HEK293 (cell line): ENCODE results near the gene SH2D2A.

Source experiments
- CTCF ChIA-PET: fragments of 350-600 bp; formaldehyde crosslinking; extraction: SDS; loops from one replicate; lab custom pipeline; 2021; ENCODE audit warnings: antibody characterized with exemption; lab: Yijun Ruan, JAX
- POLR2A ChIA-PET: fragments of 300-600 bp; formaldehyde crosslinking; extraction: SDS; loops from one replicate; lab custom pipeline; 2020; ENCODE audit warnings: antibody characterized with exemption, inconsistent platforms; lab: Yijun Ruan, JAX
- H3K27ac ChIP-seq: fragments of 200-500 bp; sonication (Bioruptor generic); 2 replicates; pipeline ENCODE4 v1.5.1; 2014; ENCODE audit warnings: low read depth, low read length, control low read depth, inconsistent platforms; ENCODE audit errors: extremely low read depth
- H3K36me3 ChIP-seq, 2 experiments: fragments of 200-500 bp in 1 of 2; sonication (Bioruptor generic) in 1 of 2; 1 replicate in 1 of 2; 2 replicates in 1 of 2; pipeline ENCODE4 v1.5.1; 2014 to 2017; ENCODE audit warnings: inconsistent platforms in 2 of 2, low read length in 2 of 2; ENCODE audit not compliant: control insufficient read depth in 2 of 2, insufficient read depth in 1 of 2
- H3K4me1 ChIP-seq: fragments of 200-500 bp; sonication (Bioruptor generic); 2 replicates; pipeline ENCODE4 v1.5.1; 2014; ENCODE audit warnings: mild to moderate bottlenecking, low read length, inconsistent platforms; ENCODE audit not compliant: control insufficient read depth, insufficient read depth
- H3K4me3 ChIP-seq: 2 replicates; pipeline ENCODE4 v1.5.1; 2011; ENCODE audit warnings: low read depth, mild to moderate bottlenecking, control low read depth, low read length, moderate library complexity
- H3K9me3 ChIP-seq: fragments of 200-500 bp; sonication (Bioruptor generic); 2 replicates; pipeline ENCODE4 v1.5.1; 2014; ENCODE audit warnings: low read depth, low read length, inconsistent platforms; ENCODE audit not compliant: control insufficient read depth, insufficient read depth
- GLIS2 ChIP-seq: fragments of 450-650 bp; formaldehyde crosslinking; IDR thresholded peaks from 2 replicates; pipeline ENCODE4 v1.5.1; 2016; ENCODE audit warnings: missing biosample characterization, missing genetic modification characterization
- SCRT2 ChIP-seq: fragments of 450-650 bp; formaldehyde crosslinking; IDR thresholded peaks from 2 replicates; pipeline ENCODE4 v1.5.1; 2016; ENCODE audit warnings: missing biosample characterization, missing genetic modification characterization
- ZIC2 ChIP-seq: fragments of 450-650 bp; formaldehyde crosslinking; IDR thresholded peaks from 2 replicates; pipeline ENCODE4 v1.5.1; 2016; ENCODE audit warnings: missing biosample characterization, missing genetic modification characterization
- ZNF121 ChIP-seq: fragments of 450-650 bp; formaldehyde crosslinking; IDR thresholded peaks from 2 replicates; pipeline ENCODE4 v1.5.1; 2016; ENCODE audit warnings: missing biosample characterization, missing genetic modification characterization
- ZNF202 ChIP-seq: fragments of 450-650 bp; formaldehyde crosslinking; IDR thresholded peaks from 2 replicates; pipeline ENCODE4 v1.5.1; 2016; ENCODE audit warnings: missing biosample characterization, missing genetic modification characterization, borderline replicate concordance
- ZNF416 ChIP-seq: fragments of 450-650 bp; formaldehyde crosslinking; IDR thresholded peaks from 2 replicates; pipeline ENCODE4 v1.5.1; 2016; ENCODE audit warnings: missing biosample characterization, missing genetic modification characterization
- ZNF629 ChIP-seq: fragments of 450-650 bp; formaldehyde crosslinking; IDR thresholded peaks from 2 replicates; pipeline ENCODE4 v1.5.1; 2017; ENCODE audit warnings: missing biosample characterization, missing genetic modification characterization
- ZNF658 ChIP-seq: fragments of 450-650 bp; formaldehyde crosslinking; IDR thresholded peaks from 2 replicates; pipeline ENCODE4; 2016; ENCODE audit warnings: missing biosample characterization, missing genetic modification characterization
- ZXDB ChIP-seq: fragments of 450-650 bp; formaldehyde crosslinking; IDR thresholded peaks from 2 replicates; pipeline ENCODE4 v1.5.1; 2016; ENCODE audit warnings: missing biosample characterization, missing genetic modification characterization
- TF ChIP-seq, protein P1 (sequence below): fragments of 450-650 bp; formaldehyde crosslinking; IDR thresholded peaks from 2 replicates; pipeline ENCODE4 v1.5.1; 2017; ENCODE audit warnings: missing biosample characterization, missing genetic modification characterization
- TF ChIP-seq, protein P2 (sequence below): fragments of 450-650 bp; formaldehyde crosslinking; IDR thresholded peaks from 2 replicates; pipeline ENCODE4 v1.5.1; 2016; ENCODE audit warnings: missing biosample characterization, missing genetic modification characterization
- TF ChIP-seq, protein P3 (sequence below): fragments of 450-650 bp; formaldehyde crosslinking; IDR thresholded peaks from 2 replicates; pipeline ENCODE4 v1.5.1; 2017; ENCODE audit warnings: missing biosample characterization, missing genetic modification characterization
- TF ChIP-seq, protein P4 (sequence below): fragments of 450-650 bp; IDR thresholded peaks from 2 replicates; pipeline ENCODE4 v1.5.1; 2018; ENCODE audit warnings: missing biosample characterization, missing genetic modification characterization
- TF ChIP-seq, protein P5 (sequence below): fragments of 450-650 bp; formaldehyde crosslinking; IDR thresholded peaks from 2 replicates; pipeline ENCODE4 v1.5.1; 2016; ENCODE audit warnings: missing biosample characterization, missing genetic modification characterization
- TF ChIP-seq, protein P6 (sequence below): fragments of 450-650 bp; formaldehyde crosslinking; IDR thresholded peaks from 2 replicates; pipeline ENCODE4 v1.5.1; 2016; ENCODE audit warnings: missing biosample characterization, missing genetic modification characterization

The SH2D2A gene

DNA sequence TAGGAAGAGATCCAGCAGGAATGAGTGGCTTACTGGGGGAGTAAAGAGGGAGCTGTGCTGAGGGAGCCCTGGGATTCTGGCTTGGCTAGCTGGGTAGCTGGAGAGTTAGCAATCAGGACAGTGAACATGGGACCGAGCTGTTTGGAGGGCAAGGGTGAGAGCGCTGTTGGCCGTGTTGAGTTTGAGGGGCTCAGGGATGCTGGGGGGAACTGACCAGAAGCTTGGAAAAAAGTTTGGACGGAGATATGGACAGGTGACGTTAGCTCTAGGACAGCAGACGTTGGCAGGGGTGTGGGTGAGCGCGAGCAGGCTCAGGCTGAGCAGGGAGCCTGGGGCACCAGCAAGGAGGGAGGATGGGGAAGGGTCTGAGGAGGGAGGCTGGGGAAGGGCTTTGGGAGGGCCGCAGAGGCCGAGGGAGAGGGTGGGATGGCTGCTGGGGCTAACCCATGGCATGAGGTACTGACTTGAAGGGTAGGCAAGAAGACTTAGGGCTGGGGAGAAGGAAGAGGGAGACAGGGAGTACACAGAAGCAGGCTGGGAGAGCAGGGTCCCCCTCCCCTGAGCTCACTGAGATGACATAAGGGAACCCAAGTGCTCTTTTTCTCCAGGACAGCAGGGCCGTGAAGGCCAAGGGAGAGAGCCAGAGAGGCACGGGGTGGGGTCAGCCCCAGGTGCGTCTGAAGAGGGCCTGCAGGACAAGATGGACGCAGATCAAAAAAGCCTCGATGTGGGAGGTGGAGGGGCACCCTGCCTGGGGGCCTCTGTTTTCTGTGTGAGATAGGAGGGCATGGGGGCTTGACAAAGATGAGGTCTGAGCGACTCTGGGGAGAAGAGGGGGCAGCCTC, 8.2 kb downstream of the SH2D2A start:
- Histone ChIP-seq H3K4me3 (no peak overlapping the region), H3K36me3 (peaks cover 0 to 7% of the 10 kb centered on the region in 2 experiments; a peak in 1 of 3 replicates), H3K27ac (no peak overlapping the region), H3K9me3 (no peaks in the 10 kb centered on the region)
- CTCF ChIA-PET = interaction anchor here (0.9 to 1.8 kb wide), 4 partner anchors 9 to 82 kb away, joined by 3 to 15 read pairs (median 3); partner anchors contain the start of gene NTRK1
- POLR2A ChIA-PET = interaction anchor here (0.8 kb wide), 1 partner anchor 52 kb away, joined by 6 read pairs; no protein-coding TSS in a partner anchor
- TF ChIP-seq GLIS2 (tag by site-specific recombination) = peak; percentile 13; the same call in 1 of the 2 replicates
- TF ChIP-seq ZIC2 = no peak
- TF ChIP-seq, all 188 proteins: peak for 1
- no peaks in the 10 kb centered on the region for H3K4me1 ChIP-seq

DNA sequence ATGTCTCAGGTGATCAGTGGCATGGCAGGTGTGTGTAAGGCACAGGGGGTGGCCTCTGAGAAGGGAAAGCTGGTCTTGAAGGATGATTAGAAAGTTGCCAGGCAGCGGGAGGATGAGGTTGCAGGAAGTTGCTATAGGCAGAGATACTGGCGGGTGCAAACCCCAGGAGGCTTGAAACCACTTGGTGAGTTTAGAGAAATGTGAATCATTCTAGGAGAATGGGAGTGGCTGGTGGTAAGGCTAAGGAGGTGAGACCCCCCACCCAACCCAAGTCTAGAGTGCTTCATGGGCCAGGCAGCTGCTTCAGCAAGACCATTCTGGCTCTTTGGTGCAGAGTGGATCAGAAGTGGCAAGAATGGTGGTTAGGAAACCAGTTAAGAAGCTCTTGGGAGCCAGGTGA, 9.0 kb downstream of the SH2D2A start:
- ChIA-PET CTCF (interaction anchor here (0.8 to 2.7 kb wide), 6 partner anchors 9 to 81 kb away, joined by 3 to 15 read pairs (median 3); partner anchors contain the start of gene NTRK1), POLR2A (interaction anchor here (0.8 kb wide), 1 partner anchor 51 kb away, joined by 6 read pairs; no protein-coding TSS in a partner anchor)
- Histone ChIP-seq H3K4me1 (no peaks in the 10 kb centered on the region), H3K36me3 (peaks cover 0 to 7% of the 10 kb centered on the region in 2 experiments; a peak in 1 of 3 replicates), H3K4me3 (no peak overlapping the region), H3K9me3 (no peaks in the 10 kb centered on the region), H3K27ac (no peak overlapping the region)
- no peak for TF ChIP-seq ZNF658 (tag by site-specific recombination)
- TF ChIP-seq ZNF629 = no peak
- TF ChIP-seq ZNF202 (tag by site-specific recombination) = no peak
- TF ChIP-seq, protein P1, sequence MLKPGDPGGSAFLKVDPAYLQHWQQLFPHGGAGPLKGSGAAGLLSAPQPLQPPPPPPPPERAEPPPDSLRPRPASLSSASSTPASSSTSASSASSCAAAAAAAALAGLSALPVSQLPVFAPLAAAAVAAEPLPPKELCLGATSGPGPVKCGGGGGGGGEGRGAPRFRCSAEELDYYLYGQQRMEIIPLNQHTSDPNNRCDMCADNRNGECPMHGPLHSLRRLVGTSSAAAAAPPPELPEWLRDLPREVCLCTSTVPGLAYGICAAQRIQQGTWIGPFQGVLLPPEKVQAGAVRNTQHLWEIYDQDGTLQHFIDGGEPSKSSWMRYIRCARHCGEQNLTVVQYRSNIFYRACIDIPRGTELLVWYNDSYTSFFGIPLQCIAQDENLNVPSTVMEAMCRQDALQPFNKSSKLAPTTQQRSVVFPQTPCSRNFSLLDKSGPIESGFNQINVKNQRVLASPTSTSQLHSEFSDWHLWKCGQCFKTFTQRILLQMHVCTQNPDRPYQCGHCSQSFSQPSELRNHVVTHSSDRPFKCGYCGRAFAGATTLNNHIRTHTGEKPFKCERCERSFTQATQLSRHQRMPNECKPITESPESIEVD (tag by site-specific recombination) = no peak
- TF ChIP-seq, protein P2, sequence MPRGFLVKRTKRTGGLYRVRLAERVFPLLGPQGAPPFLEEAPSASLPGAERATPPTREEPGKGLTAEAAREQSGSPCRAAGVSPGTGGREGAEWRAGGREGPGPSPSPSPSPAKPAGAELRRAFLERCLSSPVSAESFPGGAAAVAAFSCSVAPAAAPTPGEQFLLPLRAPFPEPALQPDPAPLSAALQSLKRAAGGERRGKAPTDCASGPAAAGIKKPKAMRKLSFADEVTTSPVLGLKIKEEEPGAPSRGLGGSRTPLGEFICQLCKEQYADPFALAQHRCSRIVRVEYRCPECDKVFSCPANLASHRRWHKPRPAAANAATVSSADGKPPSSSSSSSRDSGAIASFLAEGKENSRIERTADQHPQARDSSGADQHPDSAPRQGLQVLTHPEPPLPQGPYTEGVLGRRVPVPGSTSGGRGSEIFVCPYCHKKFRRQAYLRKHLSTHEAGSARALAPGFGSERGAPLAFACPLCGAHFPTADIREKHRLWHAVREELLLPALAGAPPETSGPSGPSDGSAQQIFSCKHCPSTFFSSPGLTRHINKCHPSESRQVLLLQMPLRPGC = no peak
- TF ChIP-seq, protein P3, sequence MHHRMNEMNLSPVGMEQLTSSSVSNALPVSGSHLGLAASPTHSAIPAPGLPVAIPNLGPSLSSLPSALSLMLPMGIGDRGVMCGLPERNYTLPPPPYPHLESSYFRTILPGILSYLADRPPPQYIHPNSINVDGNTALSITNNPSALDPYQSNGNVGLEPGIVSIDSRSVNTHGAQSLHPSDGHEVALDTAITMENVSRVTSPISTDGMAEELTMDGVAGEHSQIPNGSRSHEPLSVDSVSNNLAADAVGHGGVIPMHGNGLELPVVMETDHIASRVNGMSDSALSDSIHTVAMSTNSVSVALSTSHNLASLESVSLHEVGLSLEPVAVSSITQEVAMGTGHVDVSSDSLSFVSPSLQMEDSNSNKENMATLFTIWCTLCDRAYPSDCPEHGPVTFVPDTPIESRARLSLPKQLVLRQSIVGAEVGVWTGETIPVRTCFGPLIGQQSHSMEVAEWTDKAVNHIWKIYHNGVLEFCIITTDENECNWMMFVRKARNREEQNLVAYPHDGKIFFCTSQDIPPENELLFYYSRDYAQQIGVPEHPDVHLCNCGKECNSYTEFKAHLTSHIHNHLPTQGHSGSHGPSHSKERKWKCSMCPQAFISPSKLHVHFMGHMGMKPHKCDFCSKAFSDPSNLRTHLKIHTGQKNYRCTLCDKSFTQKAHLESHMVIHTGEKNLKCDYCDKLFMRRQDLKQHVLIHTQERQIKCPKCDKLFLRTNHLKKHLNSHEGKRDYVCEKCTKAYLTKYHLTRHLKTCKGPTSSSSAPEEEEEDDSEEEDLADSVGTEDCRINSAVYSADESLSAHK (tag by site-specific recombination) = no peak
- TF ChIP-seq, protein P4, sequence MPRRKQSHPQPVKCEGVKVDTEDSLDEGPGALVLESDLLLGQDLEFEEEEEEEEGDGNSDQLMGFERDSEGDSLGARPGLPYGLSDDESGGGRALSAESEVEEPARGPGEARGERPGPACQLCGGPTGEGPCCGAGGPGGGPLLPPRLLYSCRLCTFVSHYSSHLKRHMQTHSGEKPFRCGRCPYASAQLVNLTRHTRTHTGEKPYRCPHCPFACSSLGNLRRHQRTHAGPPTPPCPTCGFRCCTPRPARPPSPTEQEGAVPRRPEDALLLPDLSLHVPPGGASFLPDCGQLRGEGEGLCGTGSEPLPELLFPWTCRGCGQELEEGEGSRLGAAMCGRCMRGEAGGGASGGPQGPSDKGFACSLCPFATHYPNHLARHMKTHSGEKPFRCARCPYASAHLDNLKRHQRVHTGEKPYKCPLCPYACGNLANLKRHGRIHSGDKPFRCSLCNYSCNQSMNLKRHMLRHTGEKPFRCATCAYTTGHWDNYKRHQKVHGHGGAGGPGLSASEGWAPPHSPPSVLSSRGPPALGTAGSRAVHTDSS = no peak
- TF ChIP-seq, protein P5, sequence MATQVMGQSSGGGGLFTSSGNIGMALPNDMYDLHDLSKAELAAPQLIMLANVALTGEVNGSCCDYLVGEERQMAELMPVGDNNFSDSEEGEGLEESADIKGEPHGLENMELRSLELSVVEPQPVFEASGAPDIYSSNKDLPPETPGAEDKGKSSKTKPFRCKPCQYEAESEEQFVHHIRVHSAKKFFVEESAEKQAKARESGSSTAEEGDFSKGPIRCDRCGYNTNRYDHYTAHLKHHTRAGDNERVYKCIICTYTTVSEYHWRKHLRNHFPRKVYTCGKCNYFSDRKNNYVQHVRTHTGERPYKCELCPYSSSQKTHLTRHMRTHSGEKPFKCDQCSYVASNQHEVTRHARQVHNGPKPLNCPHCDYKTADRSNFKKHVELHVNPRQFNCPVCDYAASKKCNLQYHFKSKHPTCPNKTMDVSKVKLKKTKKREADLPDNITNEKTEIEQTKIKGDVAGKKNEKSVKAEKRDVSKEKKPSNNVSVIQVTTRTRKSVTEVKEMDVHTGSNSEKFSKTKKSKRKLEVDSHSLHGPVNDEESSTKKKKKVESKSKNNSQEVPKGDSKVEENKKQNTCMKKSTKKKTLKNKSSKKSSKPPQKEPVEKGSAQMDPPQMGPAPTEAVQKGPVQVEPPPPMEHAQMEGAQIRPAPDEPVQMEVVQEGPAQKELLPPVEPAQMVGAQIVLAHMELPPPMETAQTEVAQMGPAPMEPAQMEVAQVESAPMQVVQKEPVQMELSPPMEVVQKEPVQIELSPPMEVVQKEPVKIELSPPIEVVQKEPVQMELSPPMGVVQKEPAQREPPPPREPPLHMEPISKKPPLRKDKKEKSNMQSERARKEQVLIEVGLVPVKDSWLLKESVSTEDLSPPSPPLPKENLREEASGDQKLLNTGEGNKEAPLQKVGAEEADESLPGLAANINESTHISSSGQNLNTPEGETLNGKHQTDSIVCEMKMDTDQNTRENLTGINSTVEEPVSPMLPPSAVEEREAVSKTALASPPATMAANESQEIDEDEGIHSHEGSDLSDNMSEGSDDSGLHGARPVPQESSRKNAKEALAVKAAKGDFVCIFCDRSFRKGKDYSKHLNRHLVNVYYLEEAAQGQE (tag by site-specific recombination) = no peak
- TF ChIP-seq, protein P6, sequence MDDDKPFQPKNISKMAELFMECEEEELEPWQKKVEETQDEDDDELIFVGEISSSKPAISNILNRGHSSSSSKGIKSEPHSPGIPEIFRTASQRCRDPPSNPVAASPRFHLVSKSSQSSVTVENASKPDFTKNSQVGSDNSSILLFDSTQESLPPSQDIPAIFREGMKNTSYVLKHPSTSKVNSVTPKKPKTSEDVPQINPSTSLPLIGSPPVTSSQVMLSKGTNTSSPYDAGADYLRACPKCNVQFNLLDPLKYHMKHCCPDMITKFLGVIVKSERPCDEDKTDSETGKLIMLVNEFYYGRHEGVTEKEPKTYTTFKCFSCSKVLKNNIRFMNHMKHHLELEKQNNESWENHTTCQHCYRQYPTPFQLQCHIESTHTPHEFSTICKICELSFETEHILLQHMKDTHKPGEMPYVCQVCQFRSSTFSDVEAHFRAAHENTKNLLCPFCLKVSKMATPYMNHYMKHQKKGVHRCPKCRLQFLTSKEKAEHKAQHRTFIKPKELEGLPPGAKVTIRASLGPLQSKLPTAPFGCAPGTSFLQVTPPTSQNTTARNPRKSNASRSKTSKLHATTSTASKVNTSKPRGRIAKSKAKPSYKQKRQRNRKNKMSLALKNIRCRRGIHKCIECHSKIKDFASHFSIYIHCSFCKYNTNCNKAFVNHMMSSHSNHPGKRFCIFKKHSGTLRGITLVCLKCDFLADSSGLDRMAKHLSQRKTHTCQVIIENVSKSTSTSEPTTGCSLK (tag by site-specific recombination) = no peak
- TF ChIP-seq ZNF416 (tag by site-specific recombination) = no peak
- no peak for TF ChIP-seq ZNF121 (tag by site-specific recombination)
- no peak for TF ChIP-seq ZXDB
- no peak for TF ChIP-seq SCRT2
